Measurements from ENCODE around the gene MIOS. TPM values are rescaled to one million over a fixed set of nuclear protein-coding genes. Genes with fewer than 3 reads are reported as not detected.
"Not testable (repeated sequence)": the region's sequence is repeated elsewhere in the genome, so short reads cannot be mapped to it uniquely, and the experiment has no call there.

Gene MIOS
- total RNA-seq, 1 donor from 2014 or later = 28.4 TPM

DNA sequence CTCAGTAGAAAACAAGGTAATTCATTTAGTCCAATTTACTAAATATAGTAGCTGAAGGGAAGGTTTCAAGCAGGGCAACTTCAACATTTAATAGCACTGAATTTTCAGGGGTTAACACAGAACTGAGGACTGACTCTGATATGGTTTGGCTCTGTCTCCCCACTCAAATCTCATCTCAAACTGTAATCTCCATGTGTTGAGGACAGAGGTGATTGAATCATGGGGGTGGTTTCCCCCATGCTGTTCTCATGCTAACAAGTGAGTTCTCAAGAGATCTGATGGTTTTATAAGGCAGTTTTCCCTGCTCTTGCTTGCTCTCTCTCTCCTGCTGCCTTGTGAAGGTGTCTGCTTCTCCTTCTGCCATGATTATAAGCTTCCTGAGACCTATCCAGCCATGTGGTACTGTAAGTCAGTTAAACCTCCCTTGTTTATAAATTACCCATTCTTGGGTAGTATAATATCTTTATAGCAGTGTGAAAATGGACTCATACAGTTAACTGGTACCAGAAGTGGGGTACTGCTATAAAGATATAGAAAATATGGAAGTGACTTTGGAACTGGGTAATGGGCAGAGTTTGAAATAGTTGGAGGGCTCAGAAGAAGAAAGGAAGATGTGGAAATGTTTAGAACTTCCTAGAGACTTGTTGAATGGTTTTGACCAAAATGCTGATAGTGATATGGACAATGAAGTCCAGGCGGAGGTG is 64.1 kb downstream of the MIOS start:
- intact Hi-C loops (cut with micrococcal nuclease) = no loop called here

DNA sequence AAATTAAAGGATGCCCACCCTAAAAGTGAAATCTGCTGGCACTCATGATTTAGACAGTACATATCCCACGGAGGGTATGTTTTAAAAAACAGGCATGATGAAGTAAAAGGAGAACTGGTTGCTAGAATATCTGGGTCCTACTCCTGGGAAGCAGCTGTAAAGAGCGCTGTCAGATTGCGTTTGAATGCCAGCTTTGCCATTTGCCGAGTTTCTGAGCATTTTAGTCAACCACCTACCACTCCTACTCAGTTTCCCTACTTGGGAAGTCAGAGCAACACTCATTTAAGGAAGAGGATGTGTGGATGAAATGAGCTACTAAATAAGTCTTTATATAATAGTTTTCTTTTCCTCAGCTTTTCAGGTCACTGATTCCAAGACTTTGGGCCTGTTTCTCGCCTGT is 72.7 kb downstream of the MIOS start:
- intact Hi-C loops (cut with micrococcal nuclease) = no loop called here
- DNase-seq (no peak), ATAC-seq (no peak)

More for the DNA sequence above, 64.1 kb downstream of the MIOS start:
- DNase-seq = no peak
- no peak for ATAC-seq

DNA sequence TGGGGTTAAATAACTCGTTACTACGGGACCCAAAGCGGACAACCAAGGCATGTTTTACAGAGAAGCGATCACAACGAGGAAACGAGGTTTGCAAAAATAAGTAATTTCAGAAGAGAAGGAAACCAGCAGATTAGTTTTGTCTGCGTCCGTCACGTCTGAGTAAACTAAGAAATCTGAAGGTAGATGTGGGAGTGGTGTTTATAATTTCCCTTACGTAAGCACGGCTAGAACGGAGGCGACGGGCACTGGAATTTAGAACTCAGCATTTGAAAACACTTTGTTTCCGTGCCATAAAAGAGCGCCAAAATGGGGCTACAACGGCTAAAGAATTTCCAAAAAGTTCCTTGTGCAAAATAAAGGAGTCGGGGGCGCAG is 73.2 kb downstream of the MIOS start:
- DNase-seq (no peak), ATAC-seq (no peak)
- intact Hi-C loops (cut with micrococcal nuclease) = no loop called here

DNA sequence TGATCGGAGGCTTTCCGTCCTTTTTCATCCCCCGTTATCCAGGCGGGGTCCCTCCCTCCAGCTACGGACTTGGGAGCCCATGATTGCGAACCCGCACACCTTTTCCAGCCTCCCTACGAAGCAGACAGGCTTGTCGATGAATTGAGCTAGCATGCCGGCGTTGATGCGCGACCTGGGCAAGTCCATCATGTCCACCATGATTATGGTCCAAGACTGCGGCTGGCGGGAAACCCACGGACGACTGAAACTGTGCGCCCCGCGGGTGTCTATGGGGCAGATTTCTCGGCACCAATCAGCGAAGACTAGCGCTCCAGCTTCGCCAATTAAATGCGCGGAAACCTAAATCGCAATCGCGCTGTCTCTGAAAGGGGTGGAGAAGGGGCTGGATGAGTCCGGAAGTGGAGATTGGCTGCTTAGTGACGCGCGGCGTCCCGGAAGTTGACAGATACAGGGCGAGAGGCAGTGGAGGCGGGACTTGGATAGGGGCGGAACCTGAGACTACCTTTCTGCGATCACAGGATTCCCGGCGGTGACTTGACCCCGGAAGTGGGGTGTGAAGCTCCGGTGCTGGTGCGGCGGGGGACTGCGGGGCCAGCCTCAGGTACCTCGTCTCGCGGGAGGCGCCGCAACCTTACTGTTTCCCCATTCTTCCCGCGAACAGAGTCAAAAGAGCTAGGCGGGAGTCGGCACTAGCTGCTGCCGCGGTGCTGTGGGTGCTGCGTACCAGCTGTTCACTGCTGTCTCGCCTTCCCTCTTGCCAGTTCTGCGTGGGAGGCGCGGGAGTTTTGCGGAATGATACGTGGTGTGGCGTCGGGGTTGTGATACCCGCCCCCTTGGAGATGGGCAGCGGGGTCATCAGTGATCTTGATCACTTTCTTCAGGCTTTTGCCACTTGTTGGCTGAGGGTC is 73.8 kb downstream of the MIOS start, which contains the start of gene UMAD1:
UMAD1 (plus strand) TSS at position 532 of the 908 bp plus-strand sequence. CDS start 32,620 bp downstream, outside the sequence.
- intact Hi-C loops (cut with micrococcal nuclease) = no loop called here
- DNase-seq (peak; percentile 98), ATAC-seq (peak; percentile 100)

DNA sequence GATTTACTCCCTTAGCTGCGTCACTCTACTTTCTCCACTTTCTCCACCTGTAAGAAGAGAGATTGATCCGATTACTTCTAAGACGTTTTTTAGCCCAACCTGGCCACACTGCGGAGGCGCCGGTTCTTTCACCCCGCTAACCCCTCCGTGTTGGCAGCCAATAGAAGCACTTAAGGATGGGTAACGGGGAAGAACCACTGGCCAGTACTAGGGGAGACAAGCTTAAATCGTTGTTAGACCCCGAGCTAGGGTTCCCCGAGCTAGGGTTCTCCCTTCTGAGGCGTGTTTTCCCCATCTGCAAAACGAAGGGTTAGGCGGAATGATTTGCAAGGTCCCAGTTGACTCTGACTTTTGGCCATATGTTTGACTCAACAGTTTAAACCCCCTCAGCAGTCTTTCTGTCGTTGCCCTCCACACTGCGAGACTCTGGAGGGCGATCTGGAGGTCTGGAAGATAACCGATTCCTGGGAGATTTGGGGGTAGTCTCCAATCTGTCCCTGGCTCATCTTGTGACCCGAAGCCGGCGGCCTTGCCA is 74.5 kb downstream of the MIOS start:
- DNase-seq (no peak), ATAC-seq (peak; percentile 8)
- intact Hi-C loops (cut with micrococcal nuclease) = no loop called here

DNA sequence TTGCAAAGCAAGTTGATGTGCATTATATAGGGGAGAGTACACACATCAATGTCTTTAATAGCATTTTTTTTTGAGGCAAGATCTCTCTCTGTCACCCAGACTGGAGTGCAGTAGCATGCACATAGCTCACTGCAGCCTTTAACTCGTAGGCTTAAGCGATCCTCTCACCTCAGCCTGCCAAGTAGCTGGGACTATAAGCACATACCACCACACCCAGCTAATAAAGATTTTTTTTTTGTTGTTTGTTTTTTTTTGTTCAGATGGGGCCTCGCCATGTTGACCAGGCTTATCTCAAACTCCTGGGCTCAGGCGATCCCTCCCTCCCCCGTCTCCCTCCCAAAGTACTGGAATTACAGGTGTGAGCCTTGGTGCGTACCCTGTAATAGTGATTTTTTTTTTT is 75.4 kb downstream of the MIOS start:
- no peak for ATAC-seq
- intact Hi-C loops (cut with micrococcal nuclease) = no loop called here
- no peak for DNase-seq

DNA sequence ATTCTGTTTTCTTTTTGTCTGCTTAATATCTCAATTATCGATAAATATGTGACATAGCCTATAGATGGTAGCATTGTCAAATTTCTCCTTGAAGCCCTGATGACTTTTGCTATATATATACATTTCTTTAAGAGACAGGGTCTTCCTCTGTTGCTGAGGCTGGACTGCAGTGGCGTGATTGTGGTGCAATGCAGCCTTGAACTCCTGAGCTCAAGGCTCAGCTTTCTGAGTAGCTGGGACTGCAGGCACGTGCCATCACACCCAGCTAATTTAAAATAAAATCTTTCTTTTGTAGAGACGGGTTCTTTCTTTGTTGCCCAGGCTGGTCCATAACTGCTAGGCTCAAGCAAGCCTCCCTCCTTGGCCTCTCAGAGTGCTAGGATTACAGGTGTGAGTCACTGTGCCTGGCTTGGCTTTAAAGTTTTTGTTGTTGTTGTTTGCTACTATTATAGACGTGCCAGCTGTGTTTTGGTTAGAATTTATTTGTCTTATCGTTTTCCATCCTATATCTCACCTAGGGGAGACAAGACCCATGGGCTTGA is 80.9 kb downstream of the MIOS start:
- ATAC-seq = no peak
- intact Hi-C loops (cut with micrococcal nuclease) = no loop called here
- no peak for DNase-seq

DNA sequence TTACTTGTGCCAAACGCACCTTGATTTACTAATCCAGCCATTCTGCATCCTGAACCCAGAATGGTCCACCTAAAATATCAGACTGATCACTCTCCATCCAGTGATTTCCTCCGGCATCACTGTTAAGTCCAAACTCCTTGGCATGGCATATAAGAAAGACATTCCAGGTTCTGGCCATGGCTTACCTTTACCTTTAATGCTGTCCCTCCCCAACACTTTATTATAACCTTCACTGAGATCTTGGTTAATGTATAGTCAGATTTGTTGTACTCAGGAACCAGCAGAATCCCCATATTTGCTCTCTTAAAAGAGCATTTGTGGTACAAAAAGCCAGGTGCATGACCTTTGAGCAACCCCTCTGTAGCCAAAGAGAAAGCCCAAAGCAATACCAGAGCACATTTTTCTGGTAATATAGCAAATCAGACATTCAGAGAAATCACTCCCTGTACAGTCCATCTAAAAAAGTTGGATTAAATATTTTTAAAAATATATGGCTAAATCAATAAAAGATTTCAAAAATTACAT is 84.1 kb downstream of the MIOS start:
- intact Hi-C loops (cut with micrococcal nuclease) = no loop called here
- ATAC-seq (no peak), DNase-seq (no peak)

DNA sequence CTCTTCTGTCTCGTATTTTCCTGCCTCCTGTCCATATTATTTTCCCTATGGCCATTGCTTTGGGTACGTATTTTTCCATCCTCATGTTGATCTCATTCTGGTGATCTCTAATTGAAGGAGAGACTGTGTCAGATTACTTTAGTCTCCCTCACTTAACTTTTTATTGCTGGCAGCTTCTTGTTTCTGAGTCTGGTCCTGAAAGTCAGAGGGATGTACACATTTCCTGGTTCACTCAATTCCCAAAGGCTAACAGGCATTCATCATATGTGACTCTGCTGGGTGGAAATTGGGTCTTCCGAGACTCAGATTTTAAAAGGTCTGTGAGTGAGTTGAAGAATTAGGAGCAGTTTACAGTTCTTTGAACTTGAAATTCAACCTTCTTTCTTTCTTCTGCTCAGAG is 84.8 kb downstream of the MIOS start:
- no peak for ATAC-seq
- no peak for DNase-seq
- intact Hi-C loops (cut with micrococcal nuclease) = no loop called here

DNA sequence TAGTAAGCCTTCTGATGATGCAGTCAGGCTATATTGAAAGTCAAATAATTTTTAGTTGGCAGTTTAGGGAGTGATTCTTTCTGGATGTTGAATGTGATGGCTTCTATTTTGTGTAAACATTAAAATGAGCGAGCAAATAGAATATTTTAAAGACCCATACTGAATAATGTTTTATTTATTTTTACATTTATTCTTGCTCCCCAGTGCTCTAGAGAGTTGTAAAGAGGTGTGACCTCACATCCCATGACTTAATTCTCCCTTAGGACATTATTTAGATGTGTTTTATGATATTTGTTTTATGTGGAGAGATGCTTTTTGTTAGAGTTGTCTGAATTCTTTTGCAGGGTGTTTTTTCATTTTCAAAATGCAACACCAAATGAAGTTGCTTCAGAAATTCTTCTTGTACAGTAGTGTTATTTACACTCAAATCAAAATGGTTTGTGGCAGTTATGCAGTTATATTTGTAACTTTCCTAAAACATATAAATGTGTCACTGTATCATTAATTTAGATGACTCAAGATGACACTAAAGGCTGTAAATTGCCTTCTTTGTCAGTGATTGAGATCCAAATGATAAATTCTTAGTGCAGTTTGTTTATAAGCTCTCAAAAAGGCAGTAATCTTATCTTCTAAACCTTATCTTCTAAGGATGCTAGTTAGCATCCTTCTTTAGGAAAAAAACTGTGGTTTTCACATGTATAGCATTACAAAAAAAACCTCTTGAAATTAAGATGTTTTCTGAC is 86.3 kb downstream of the MIOS start:
- intact Hi-C loops (cut with micrococcal nuclease) = no loop called here
- ATAC-seq (no peak), DNase-seq (no peak)

DNA sequence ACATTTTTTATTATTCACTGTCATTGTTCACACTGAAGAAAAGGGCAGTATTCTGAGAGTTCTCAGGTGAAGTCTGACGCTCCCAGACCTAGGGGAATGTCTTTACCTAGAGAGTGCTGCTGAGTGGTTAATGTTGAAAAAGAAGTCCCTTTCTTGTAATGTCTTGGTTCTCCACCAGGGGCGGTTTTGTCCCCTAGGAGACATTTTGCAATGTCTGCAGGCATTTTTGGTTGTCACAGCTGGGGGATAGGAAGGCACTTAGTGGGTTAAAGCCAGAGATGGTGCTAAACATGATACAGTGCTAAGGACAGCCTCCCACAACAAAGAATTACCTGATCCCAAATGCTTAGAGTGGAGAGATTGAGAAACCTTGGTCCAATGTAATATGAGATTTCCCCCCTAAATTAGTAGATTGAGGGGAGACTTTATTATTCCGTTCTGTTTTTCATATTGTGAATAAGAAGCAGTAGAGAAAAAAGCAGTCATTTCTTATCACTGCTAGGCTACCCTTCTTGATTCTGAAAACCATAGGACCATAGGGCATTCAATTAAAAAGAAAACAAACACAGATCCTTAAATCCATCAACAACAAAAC is 87.0 kb downstream of the MIOS start:
- intact Hi-C loops (cut with micrococcal nuclease) = no loop called here
- no peak for DNase-seq
- no peak for ATAC-seq

DNA sequence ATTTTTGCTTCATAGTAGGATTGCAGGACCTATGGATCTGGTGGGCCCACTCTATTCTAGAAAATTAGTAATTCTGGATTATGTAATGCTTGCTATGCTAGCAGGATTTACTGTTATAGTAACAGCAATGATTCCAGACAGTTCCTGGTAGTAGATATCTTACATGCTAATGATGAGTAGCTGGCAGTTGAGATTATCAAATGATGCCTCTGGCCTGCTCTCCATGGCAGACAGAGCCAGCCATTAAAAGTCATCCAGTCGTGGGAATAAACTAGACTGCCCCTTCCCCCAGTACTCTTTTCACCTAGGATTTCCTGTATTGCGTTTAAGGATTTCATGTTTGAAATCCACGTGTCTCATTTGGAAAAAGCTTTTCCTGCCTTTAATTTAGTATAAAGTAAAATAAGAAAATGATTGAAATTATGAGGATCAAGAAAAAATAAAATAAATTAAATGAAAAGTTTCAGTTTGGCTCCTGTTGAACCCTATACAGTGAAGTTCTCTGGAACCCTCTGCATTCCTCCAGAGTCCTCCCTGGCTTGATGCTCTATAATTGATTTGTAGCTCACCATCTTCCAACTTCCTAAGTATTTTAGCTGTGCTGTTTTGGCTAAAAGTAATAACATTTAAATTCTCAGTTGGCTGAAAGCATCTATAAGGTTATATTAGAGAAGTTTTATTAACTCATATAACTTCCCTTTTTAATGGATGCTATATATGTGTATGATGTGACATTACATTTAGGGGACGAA is 88.5 kb downstream of the MIOS start:
- intact Hi-C loops (cut with micrococcal nuclease) = no loop called here
- ATAC-seq (peak; percentile 68), DNase-seq (no peak)

DNA sequence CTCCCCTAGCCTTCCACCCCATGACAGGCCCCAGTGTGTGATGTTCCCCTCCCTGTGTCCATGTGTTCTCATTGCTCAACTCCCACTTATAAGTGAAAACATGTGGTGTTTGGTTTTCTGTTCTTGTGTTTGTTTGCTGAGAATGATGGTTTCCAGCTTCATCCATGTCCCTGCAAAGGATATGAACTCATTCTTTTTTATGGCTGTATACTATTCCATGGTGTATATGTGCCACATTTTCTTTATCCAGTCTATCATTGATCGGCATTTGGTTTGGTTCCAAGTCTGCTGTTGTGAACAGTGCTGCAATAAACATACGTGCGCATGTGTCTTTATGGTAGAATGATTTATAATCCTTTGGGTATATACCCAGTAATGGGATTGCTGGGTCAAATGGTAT is 89.8 kb downstream of the MIOS start:
- intact Hi-C loops (cut with micrococcal nuclease); ATAC-seq; DNase-seq: not testable (repeated sequence)

Other genes starting within 250 kb of the MIOS start
- 2.7 TPM for gene COL28A1, start 31.0 kb upstream of the MIOS start, total RNA-seq
- gene UMAD1, start 73.9 kb downstream of the MIOS start, total RNA-seq = 14.4 TPM
- gene RPA3, start 151.7 kb downstream of the MIOS start, total RNA-seq = 25.2 TPM